K562 (cell line): ENCODE data around the gene BOLA3. TPM values are rescaled to one million over a fixed set of nuclear protein-coding genes. Genes with fewer than 3 reads are reported as not detected.

Experiments
- CXXC5 ChIP-seq: fragments of 250-450 bp; sonication (Bioruptor Pico); IDR thresholded peaks from 2 replicates; pipeline ENCODE4 v1.8.0; 2022; ENCODE audit warnings: inconsistent platforms, mild to moderate bottlenecking, moderate library complexity
- ESRRB ChIP-seq: fragments of 250-450 bp; sonication (Bioruptor Pico); IDR thresholded peaks from 2 replicates; pipeline ENCODE4 v1.5.0; 2020; ENCODE audit warnings: mild to moderate bottlenecking, moderate library complexity, borderline replicate concordance
- FOXA3 ChIP-seq, 2 experiments: fragments of 450-650 bp in 1 of 2; sonication (generic) in 1 of 2; formaldehyde crosslinking; IDR thresholded peaks in 1 of 2; conservative IDR thresholded peaks in 1 of 2; 2 replicates each; pipeline versions ENCODE4 v1.4.0 to v1.8.0; 2020 to 2022; ENCODE audit warnings: mild to moderate bottlenecking in 2 of 2, missing genetic modification reagents in 1 of 2
- FOXP1 ChIP-seq: sonication (generic); formaldehyde crosslinking; IDR thresholded peaks from 2 replicates; pipeline ENCODE4 v1.8.0; 2022; ENCODE audit warnings: mild to moderate bottlenecking, missing genetic modification reagents
- GABPA ChIP-seq: fragments of 200-800 bp; sonication (Bioruptor generic); conservative IDR thresholded peaks from 2 replicates; pipeline ENCODE4 v1.6.1; 2016; ENCODE audit warnings: low read depth, missing genetic modification characterization, missing compliant biosample characterization
- HLTF ChIP-seq: fragments of 450-650 bp; IDR thresholded peaks from 2 replicates; pipeline ENCODE4 v1.6.1; 2016
- HMGN3 ChIP-seq: IDR thresholded peaks from 2 replicates; pipeline ENCODE4 v1.6.1; 2011; ENCODE audit warnings: borderline replicate concordance, low read depth, mild to moderate bottlenecking, mixed read lengths, low read length; ENCODE audit not compliant: insufficient read length; ENCODE audit errors: extremely low read depth
- HNRNPLL ChIP-seq: fragments of 200-400 bp; formaldehyde crosslinking; IDR thresholded peaks from 2 replicates; pipeline ENCODE4 v1.6.1; 2017; ENCODE audit warnings: low read length, low read depth, mild to moderate bottlenecking; ENCODE audit not compliant: poor library complexity, severe bottlenecking
- KAT8 ChIP-seq: fragments of 450-650 bp; IDR thresholded peaks from 2 replicates; pipeline ENCODE4 v1.6.1; 2016; ENCODE audit warnings: low read depth, mild to moderate bottlenecking
- MECOM ChIP-seq: fragments of 250-450 bp; sonication (Bioruptor Pico); IDR thresholded peaks from 2 replicates; pipeline ENCODE4 v1.8.0; 2022; ENCODE audit warnings: inconsistent platforms
- NFIX ChIP-seq: fragments of 250-450 bp; sonication (Bioruptor Pico); IDR thresholded peaks from 2 replicates; pipeline ENCODE4 v1.4.0; 2020; ENCODE audit warnings: low read depth, mild to moderate bottlenecking, moderate library complexity
- NFYB ChIP-seq: IDR thresholded peaks from 2 replicates; pipeline ENCODE4 v1.6.1; 2011; ENCODE audit warnings: mild to moderate bottlenecking, moderate library complexity; ENCODE audit not compliant: insufficient read length; ENCODE audit errors: extremely low read depth
- NRF1 ChIP-seq, 2 experiments: fragments of 450-650 bp; IDR thresholded peaks in 1 of 2; conservative IDR thresholded peaks in 1 of 2; 2 replicates each; pipeline ENCODE4 v1.6.1; 2014; ENCODE audit warnings: mild to moderate bottlenecking in 2 of 2
- PHB2 ChIP-seq: fragments of 450-650 bp; IDR thresholded peaks from 2 replicates; pipeline ENCODE4 v1.6.1; 2017; ENCODE audit warnings: low read depth
- POLR2AphosphoS2 ChIP-seq: IDR thresholded peaks from 2 replicates; pipeline ENCODE4 v1.6.1; 2012; ENCODE audit warnings: low read length, improper control_type of control experiment
- PTTG1 ChIP-seq: fragments of 450-650 bp; IDR thresholded peaks from 2 replicates; pipeline ENCODE4 v1.6.1; 2016; ENCODE audit warnings: low read depth, mild to moderate bottlenecking, missing genetic modification characterization, missing compliant biosample characterization
- RFX7 ChIP-seq: fragments of 250-450 bp; sonication (Bioruptor Pico); IDR thresholded peaks from 2 replicates; pipeline ENCODE4 v1.5.1; 2021; ENCODE audit warnings: mild to moderate bottlenecking
- SRSF9 ChIP-seq: fragments of 200-400 bp; formaldehyde crosslinking; IDR thresholded peaks from 2 replicates; pipeline ENCODE4 v1.6.1; 2017; ENCODE audit warnings: low read depth, low read length, borderline replicate concordance
- STAT5B ChIP-seq: fragments of 250-450 bp; sonication (Bioruptor Pico); IDR thresholded peaks from 2 replicates; pipeline ENCODE4 v1.8.0; 2021; ENCODE audit warnings: mild to moderate bottlenecking, inconsistent platforms
- TAF9B ChIP-seq: fragments of 450-650 bp; IDR thresholded peaks from 2 replicates; pipeline ENCODE4 v1.6.1; 2018; ENCODE audit warnings: mild to moderate bottlenecking; ENCODE audit not compliant: partially characterized antibody
- TFE3 ChIP-seq: fragments of 450-650 bp; formaldehyde crosslinking; IDR thresholded peaks from 2 replicates; pipeline ENCODE4 v1.4.0; 2020; ENCODE audit warnings: mild to moderate bottlenecking, mixed read lengths
- ZNF398 ChIP-seq: fragments of 250-450 bp; sonication (Bioruptor Pico); IDR thresholded peaks from 2 replicates; pipeline ENCODE4 v1.8.0; 2021; ENCODE audit warnings: moderate library complexity, mild to moderate bottlenecking, inconsistent platforms
- ZNF445 ChIP-seq: fragments of 250-450 bp; sonication (Bioruptor Pico); IDR thresholded peaks from 2 replicates; pipeline ENCODE4 v1.4.0; 2020; ENCODE audit warnings: low read depth, mild to moderate bottlenecking, moderate library complexity
- ZNF551 ChIP-seq: fragments of 250-450 bp; sonication (Bioruptor Pico); IDR thresholded peaks from 2 replicates; pipeline ENCODE4 v1.5.0; 2021; ENCODE audit warnings: mild to moderate bottlenecking, moderate library complexity
- ZNF699 ChIP-seq: fragments of 250-450 bp; sonication (Bioruptor Pico); IDR thresholded peaks from 2 replicates; pipeline ENCODE4 v1.8.0; 2021; ENCODE audit warnings: mild to moderate bottlenecking, moderate library complexity; ENCODE audit not compliant: insufficient replicate concordance
- polyA plus RNA-seq, 8 experiments: library from polyadenylated mRNA; depleted of rRNA in 4 of 8; stranded (reverse) in 5 of 8; unstranded in 3 of 8; fragments of >200 nt; fragmentation: Nextera tagmentation in 2 of 8; fragmentation: Illumina TruSeq in 1 of 8; extraction: Ambion mirVana in 2 of 8; extraction: Trizol in 1 of 8; gene quantifications; 2 replicates each; pipeline versions ENCODE4 v1.2.1 to v1.2.3, GENCODE V29; 2011 to 2014; ENCODE audit warnings: inconsistent platforms in 1 of 8, missing spikeins in 1 of 8
- total RNA-seq, 7 experiments: library from RNA; depleted of rRNA in 6 of 7; stranded (reverse); fragments of >200 nt in 6 of 7; fragmentation: Illumina TruSeq in 2 of 7; extraction: Trizol in 2 of 7; gene quantifications; 2 replicates each; pipeline versions ENCODE4 v1.2.1 to v1.2.3, GENCODE V29; 2011 to 2021; ENCODE audit warnings: low replicate concordance in 1 of 7

Gene BOLA3
- total and polyA plus RNA-seq, 9 of the 15 experiments (the other 6 are each of a cell fraction or from before 2014, with no cell fraction given): 149 to 619 (median 255) TPM

- TF ChIP-seq STAT5B (CRISPR knock-in tag): no peak
- no peak for TF ChIP-seq KAT8
- no peak for TF ChIP-seq ZNF445 (CRISPR knock-in tag)
- no peak for TF ChIP-seq ESRRB
- TF ChIP-seq HMGN3: peak; percentile 79
- TF ChIP-seq RFX7 (CRISPR knock-in tag): no peak
- TF ChIP-seq PHB2: no peak
- no peak for TF ChIP-seq PTTG1
- no peak for TF ChIP-seq MECOM
- no peak for TF ChIP-seq ZNF551 (CRISPR knock-in tag)
- TF ChIP-seq FOXA3 (CRISPR knock-in tag; conservative IDR thresholded peaks at IDR 0.05 in 1 of 2, IDR thresholded peaks at IDR 0.05 in 1 of 2): no peak
- TF ChIP-seq POLR2AphosphoS2: no peak; the same call in 1 of the 2 replicates
- TF ChIP-seq ZNF398 (CRISPR knock-in tag): no peak
- peak; percentile 75 for TF ChIP-seq CXXC5 (CRISPR knock-in tag)
- TF ChIP-seq NFYB: peak; percentile 3
- no peak for TF ChIP-seq SRSF9
- no peak for TF ChIP-seq NFIX (CRISPR knock-in tag)
- TF ChIP-seq HNRNPLL: peak; percentile 42
- TF ChIP-seq GABPA: no peak; the same call in 1 of the 2 replicates
- TF ChIP-seq HLTF: no peak
- TF ChIP-seq NRF1 (conservative IDR thresholded peaks at IDR 0.05 in 1 of 2, IDR thresholded peaks at IDR 0.05 in 1 of 2): peak; percentile 89 to 91
- no peak for TF ChIP-seq ZNF699 (CRISPR knock-in tag)
- no peak for TF ChIP-seq TFE3 (CRISPR knock-in tag)
- peak; percentile 36 for TF ChIP-seq TAF9B
- TF ChIP-seq FOXP1 (CRISPR knock-in tag): no peak
Observed at GRCh38 chr2:74178211-74179062, 30.7 kb upstream of the BOLA3 start, which contains the start of gene MOB1A (continued).
